Esophagus muscularis mucosa (tissue), 3 donors: ENCODE results near the gene OR5T1.

Experiments
- POLR2A ChIP-seq: fragments of 450-650 bp; IDR thresholded peaks from one replicate; pipeline ENCODE4 v1.6.1; 2017; ENCODE audit warnings: antibody characterized with exemption, moderate library complexity, mild to moderate bottlenecking, low read depth
- TF ChIP-seq, protein P1 (sequence below), 3 experiments: fragments of 200-600 bp in 2 of 3; fragments of 450-650 bp in 1 of 3; sonication (generic) in 2 of 3; IDR thresholded peaks; one replicate each; pipeline ENCODE4 v1.5.1; 2017 to 2019; ENCODE audit warnings: antibody characterized with exemption in 3 of 3, mild to moderate bottlenecking in 2 of 3, moderate library complexity in 1 of 3

GRCh38 chr11:56271092-56271491 is 2.9 kb upstream of the OR5T1 start:
- TF ChIP-seq, protein P1, sequence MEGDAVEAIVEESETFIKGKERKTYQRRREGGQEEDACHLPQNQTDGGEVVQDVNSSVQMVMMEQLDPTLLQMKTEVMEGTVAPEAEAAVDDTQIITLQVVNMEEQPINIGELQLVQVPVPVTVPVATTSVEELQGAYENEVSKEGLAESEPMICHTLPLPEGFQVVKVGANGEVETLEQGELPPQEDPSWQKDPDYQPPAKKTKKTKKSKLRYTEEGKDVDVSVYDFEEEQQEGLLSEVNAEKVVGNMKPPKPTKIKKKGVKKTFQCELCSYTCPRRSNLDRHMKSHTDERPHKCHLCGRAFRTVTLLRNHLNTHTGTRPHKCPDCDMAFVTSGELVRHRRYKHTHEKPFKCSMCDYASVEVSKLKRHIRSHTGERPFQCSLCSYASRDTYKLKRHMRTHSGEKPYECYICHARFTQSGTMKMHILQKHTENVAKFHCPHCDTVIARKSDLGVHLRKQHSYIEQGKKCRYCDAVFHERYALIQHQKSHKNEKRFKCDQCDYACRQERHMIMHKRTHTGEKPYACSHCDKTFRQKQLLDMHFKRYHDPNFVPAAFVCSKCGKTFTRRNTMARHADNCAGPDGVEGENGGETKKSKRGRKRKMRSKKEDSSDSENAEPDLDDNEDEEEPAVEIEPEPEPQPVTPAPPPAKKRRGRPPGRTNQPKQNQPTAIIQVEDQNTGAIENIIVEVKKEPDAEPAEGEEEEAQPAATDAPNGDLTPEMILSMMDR (IDR thresholded peaks at IDR 0.05) = no peak
- no peak for TF ChIP-seq POLR2A
